SU-DHL-6 (cell line): ENCODE results near the gene SUV39H1.
"Not testable (repeated sequence)": the region's sequence is repeated elsewhere in the genome, so short reads cannot be mapped to it uniquely, and the experiment has no call there.

Experiments
- H2AFZ ChIP-seq: fragments of 200-600 bp; sonication (generic); 2 replicates; pipeline ENCODE4 v1.6.1; 2014; ENCODE audit warnings: low read depth, mild to moderate bottlenecking, moderate library complexity, mixed read lengths, antibody characterized with exemption, low read length; ENCODE audit not compliant: severe bottlenecking
- H3F3A ChIP-seq: fragments of 200-600 bp; shearing (Covaris generic); 2 replicates; pipeline ENCODE4 v1.6.0; 2016; ENCODE audit warnings: antibody characterized with exemption, mild to moderate bottlenecking; ENCODE audit not compliant: insufficient read depth
- H3K27ac ChIP-seq: fragments of 200-600 bp; sonication (generic); 2 replicates; pipeline ENCODE4 v1.5.1; 2016; ENCODE audit warnings: low read depth, mild to moderate bottlenecking, low read length, moderate library complexity, mixed read lengths
- H3K27me3 ChIP-seq: fragments of 200-600 bp; sonication (generic), shearing (Covaris generic); 2 replicates; pipeline ENCODE4 v1.6.0; 2014; ENCODE audit warnings: mild to moderate bottlenecking, low read length
- H3K36me3 ChIP-seq: fragments of 200-600 bp; sonication (generic); 2 replicates; pipeline ENCODE4 v1.6.1; 2014; ENCODE audit warnings: mild to moderate bottlenecking, low read length, mixed read lengths
- H3K4me2 ChIP-seq: fragments of 300-600, 200-600 bp; shearing (Covaris generic), sonication (generic); 2 replicates; pipeline ENCODE4 v1.6.0; 2014; ENCODE audit warnings: low read length, low read depth, mild to moderate bottlenecking; ENCODE audit not compliant: poor library complexity, severe bottlenecking
- H3K4me3 ChIP-seq: fragments of 200-600 bp; sonication (generic); 2 replicates; pipeline ENCODE4 v1.5.1; 2014; ENCODE audit warnings: antibody characterized with exemption, low read length, mild to moderate bottlenecking, mixed read lengths; ENCODE audit not compliant: insufficient read depth, poor library complexity, severe bottlenecking
- H3K79me2 ChIP-seq: fragments of 200-600 bp; sonication (generic); 2 replicates; pipeline ENCODE4 v1.6.1; 2014; ENCODE audit warnings: mild to moderate bottlenecking, low read length, moderate library complexity; ENCODE audit not compliant: insufficient read depth
- H3K9ac ChIP-seq: fragments of 200-600 bp; sonication (generic); 2 replicates; pipeline ENCODE4 v1.7.0; 2014; ENCODE audit warnings: mild to moderate bottlenecking, low read length
- H3K9me2 ChIP-seq: fragments of 200-600 bp; sonication (generic); replicated peaks from 2 replicates; pipeline ENCODE4 v1.6.1; 2014; ENCODE audit warnings: low read length; ENCODE audit not compliant: insufficient read depth
- H3K9me3 ChIP-seq: fragments of 200-600 bp; sonication (generic); 2 replicates; pipeline ENCODE4 v1.6.1; 2014; ENCODE audit warnings: low read length, mixed read lengths; ENCODE audit not compliant: insufficient read depth
- H4K20me1 ChIP-seq: fragments of 200-600 bp; sonication (generic); 2 replicates; pipeline ENCODE4 v1.6.1; 2014; ENCODE audit warnings: low read depth, mild to moderate bottlenecking, antibody characterized with exemption, low read length, moderate library complexity, mixed read lengths
- EZH2phosphoT487 ChIP-seq: fragments of 200-600 bp; sonication (generic), shearing (Covaris generic); conservative IDR thresholded peaks from 2 replicates; pipeline ENCODE4 v1.6.1; 2018; ENCODE audit warnings: mild to moderate bottlenecking, antibody characterized with exemption, low read length, moderate library complexity, mixed read lengths
- TF ChIP-seq, protein P1 (sequence below): fragments of 200-600 bp; sonication (generic); IDR thresholded peaks from one replicate; pipeline ENCODE4 v1.5.1; 2017; ENCODE audit warnings: antibody characterized with exemption, mild to moderate bottlenecking, low read length, moderate library complexity; ENCODE audit not compliant: insufficient read depth, poor library complexity, severe bottlenecking

SUV39H1 gene

DNA sequence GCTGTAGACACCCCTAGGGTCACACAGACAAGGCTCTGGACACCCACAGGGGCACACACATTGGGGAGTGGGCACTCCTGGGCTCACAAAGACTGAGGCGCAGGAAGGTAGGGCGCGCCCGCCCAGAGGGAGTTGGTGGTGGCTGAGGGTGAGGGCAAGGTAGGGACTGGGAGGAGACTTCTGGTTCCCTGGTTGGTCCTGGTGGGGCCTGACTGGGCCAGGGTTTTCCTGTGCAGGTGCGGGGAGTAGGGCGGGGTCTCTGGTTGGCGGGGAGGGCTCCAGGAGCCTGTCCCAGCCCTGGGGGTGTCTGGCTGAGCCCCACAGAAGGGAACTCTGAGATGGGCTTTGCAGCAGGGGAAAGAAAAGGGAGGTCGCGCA is 19.7 kb upstream of the SUV39H1 start:
- Histone ChIP-seq H3K27ac (peak overlapping the region; percentile 59), H3K27me3 (no peaks in the 10 kb centered on the region), H3K79me2 (no peaks in the 10 kb centered on the region), H3K4me2 (peak overlapping the region; percentile 65), H3K9me3 (no peaks in the 10 kb centered on the region), H3K9ac (peak overlapping the region; percentile 97), H2AFZ (no peak overlapping the region), H3K36me3 (no peaks in the 10 kb centered on the region), H3K9me2 (no peaks in the 10 kb centered on the region), H3K4me3 (peak overlapping the region; percentile 84), H4K20me1 (no peaks in the 10 kb centered on the region), H3F3A (0 out of 2 replicates have a peak, but pooled peaks cover 3% of the 10 kb centered on the region)
- TF ChIP-seq, protein P1, sequence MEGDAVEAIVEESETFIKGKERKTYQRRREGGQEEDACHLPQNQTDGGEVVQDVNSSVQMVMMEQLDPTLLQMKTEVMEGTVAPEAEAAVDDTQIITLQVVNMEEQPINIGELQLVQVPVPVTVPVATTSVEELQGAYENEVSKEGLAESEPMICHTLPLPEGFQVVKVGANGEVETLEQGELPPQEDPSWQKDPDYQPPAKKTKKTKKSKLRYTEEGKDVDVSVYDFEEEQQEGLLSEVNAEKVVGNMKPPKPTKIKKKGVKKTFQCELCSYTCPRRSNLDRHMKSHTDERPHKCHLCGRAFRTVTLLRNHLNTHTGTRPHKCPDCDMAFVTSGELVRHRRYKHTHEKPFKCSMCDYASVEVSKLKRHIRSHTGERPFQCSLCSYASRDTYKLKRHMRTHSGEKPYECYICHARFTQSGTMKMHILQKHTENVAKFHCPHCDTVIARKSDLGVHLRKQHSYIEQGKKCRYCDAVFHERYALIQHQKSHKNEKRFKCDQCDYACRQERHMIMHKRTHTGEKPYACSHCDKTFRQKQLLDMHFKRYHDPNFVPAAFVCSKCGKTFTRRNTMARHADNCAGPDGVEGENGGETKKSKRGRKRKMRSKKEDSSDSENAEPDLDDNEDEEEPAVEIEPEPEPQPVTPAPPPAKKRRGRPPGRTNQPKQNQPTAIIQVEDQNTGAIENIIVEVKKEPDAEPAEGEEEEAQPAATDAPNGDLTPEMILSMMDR: no peak
- TF ChIP-seq EZH2phosphoT487: no peak

- Histone ChIP-seq H3K79me2 (no peaks in the 10 kb centered on the region), H3K27me3 (no peaks in the 10 kb centered on the region), H4K20me1 (no peaks in the 10 kb centered on the region), H2AFZ (no peak overlapping the region), H3K36me3 (no peaks in the 10 kb centered on the region), H3K4me3 (peak overlapping the region; percentile 84), H3K9me3 (no peaks in the 10 kb centered on the region), H3K27ac (no peak overlapping the region), H3K9ac (peak overlapping the region; percentile 97), H3K4me2 (peak overlapping the region; percentile 65), H3K9me2 (no peaks in the 10 kb centered on the region), H3F3A (0 out of 2 replicates have a peak, but pooled peaks cover 3% of the 10 kb centered on the region)
- TF ChIP-seq, protein P1: no peak
- no peak for TF ChIP-seq EZH2phosphoT487
Observed at GRCh38 chrX:48677516-48677915, 19.0 kb upstream of the SUV39H1 start.

DNA sequence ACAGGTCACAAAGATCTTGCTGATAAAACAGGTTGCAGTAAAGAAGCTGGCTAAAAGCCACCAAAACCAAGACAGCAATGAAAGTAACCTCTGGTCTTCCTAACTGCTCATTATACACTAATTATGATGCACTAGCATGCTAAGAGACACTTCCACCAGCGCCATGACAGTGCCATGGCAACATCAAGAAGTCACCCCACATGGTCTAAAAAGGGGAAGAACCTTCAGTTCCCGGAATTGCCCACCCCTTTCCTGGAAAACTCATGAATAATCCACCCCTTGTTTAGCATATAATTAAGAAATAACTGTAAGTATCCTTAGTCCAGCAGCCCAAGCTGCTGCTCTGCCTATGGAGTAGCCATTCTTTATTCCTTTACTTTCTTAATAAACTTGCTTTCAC is 16.1 kb upstream of the SUV39H1 start:
- not testable (repeated sequence) for H3K9me2 ChIP-seq, H4K20me1 ChIP-seq, H3K9me3 ChIP-seq, H3K27me3 ChIP-seq, H3F3A ChIP-seq, H3K36me3 ChIP-seq, H3K27ac ChIP-seq, H3K9ac ChIP-seq, H3K4me2 ChIP-seq, H2AFZ ChIP-seq, H3K4me3 ChIP-seq
- H3K79me2 ChIP-seq: peaks cover 15% of the 10 kb centered on the region

DNA sequence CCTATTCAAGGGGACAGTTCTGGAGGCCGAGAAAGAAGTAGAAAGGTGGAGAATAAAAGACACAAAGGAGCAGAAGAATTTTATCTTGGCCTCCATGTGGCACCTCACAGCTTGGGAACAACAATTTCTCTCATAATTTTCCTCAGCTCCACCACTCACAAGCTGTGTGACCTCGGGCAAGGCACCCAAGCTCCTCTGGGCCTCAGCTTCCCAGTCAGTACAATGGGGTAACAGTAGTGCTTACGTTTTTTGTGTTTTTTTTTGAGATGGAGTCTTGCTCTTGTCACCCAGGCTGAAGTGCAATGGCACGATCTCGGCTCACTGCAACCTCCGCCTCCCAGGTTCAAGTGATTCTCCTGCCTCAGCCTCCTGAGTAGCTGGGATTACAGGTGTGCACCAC is 15.6 kb upstream of the SUV39H1 start:
- not testable (repeated sequence) for H3K27me3 ChIP-seq, H2AFZ ChIP-seq, H3K9me3 ChIP-seq, H3K36me3 ChIP-seq, H3K9me2 ChIP-seq, H3K4me2 ChIP-seq, H3F3A ChIP-seq, H3K4me3 ChIP-seq, H3K9ac ChIP-seq, H4K20me1 ChIP-seq, H3K27ac ChIP-seq
- H3K79me2 ChIP-seq: peaks cover 16% of the 10 kb centered on the region
